Fibroblast of gingiva (primary cell): ENCODE results near the gene GPR137.
"Not testable (repeated sequence)": the region's sequence is repeated elsewhere in the genome, so short reads cannot be mapped to it uniquely, and the experiment has no call there.

Experiments
- DNase-seq: peaks from one replicate; pipeline ENCODE4 v3.0.0-alpha.2; 2011; ENCODE audit warnings: low read depth

GPR137 gene

DNA sequence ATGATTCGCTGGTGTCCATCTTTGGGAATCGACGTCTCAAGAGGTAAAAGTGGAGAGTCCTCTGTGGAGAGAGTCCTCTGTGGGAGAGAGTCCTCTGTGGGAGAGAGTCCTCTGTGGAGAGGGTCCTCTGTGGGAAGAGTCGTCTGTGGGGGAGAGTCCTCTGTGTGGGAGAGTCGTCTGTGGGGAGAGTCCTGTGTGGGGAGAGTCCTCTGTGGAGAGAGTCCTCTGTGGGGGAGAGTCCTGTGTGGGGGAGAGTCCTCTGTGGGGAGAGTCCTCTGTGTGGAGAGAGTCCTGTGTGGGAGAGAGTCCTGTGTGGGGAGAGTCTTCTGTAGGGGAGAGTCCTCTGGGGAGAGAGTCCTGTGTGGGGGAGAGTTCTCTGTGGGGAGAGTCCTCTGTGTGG is 35.4 kb downstream of the GPR137 start:
- no peak for DNase-seq

DNA sequence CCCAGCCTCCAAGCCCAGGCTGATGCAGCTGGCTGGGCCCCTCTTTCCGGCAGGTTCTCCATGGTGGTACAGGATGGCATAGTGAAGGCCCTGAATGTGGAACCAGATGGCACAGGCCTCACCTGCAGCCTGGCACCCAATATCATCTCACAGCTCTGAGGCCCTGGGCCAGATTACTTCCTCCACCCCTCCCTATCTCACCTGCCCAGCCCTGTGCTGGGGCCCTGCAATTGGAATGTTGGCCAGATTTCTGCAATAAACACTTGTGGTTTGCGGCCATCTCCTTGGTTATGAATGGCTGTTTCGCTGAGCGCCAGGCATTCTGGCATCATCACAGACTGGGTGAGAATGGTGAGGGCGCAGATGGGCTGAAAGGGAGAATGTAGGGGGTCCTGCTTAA is 35.9 kb downstream of the GPR137 start:
- no peak for DNase-seq

DNA sequence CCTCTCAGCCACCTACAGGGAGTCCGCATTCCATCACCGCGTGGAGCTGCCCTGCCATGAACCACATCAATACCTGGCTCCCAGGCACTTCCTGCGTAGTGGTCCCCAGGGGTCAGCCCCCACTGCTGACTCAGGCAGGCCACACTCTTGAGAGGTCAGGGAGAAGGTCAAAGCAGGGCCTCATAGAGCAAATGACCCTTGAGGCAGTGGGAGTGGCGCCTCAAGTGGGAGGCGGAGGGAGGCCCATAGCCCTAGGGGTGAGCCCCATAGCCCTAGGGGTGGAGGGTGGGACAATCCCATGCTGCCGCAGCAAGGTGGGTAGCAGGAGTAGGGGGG is 37.2 kb downstream of the GPR137 start:
- DNase-seq, result no peak

DNA sequence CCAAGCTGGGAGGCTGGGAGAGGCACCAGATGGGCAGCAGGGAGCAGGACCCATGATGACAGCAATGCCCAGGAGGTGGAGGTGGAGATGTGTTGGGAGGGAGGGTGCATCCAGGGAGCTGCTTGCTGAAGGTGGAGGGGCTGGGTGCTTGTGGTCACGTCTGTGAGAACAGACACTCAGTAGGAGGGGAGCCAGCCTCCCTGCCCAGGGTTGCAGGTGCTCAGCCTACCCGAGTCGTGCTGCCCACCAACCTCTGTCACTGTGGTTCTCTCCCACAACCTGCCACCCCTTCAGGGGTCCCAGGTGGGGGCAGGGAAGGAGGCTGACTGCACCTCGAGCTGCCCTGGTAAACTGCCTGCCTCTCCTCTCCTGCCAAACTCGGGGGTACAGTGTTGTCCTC is 37.7 kb downstream of the GPR137 start:
- no peak for DNase-seq

DNA sequence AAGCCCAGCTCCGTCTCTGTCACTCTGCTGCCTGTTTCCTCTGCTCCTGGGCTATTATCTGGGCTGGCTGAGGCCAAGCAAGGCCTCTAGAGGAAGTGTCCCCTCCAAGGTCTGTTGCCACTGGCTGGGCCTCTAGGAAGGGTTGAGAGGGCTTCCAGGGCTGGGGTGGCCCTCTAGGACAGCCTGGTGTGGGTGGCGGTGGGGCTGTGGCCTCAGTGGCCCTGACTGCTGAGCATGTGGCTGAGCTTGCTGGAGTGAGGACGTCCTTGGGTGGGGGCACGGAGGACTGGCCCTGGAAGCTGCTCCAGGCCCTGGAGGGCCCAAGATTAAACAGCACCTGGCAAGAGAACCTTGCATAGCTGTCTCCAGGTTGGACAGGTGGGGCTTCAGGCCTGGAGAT is 38.3 kb downstream of the GPR137 start:
- not testable (repeated sequence) for DNase-seq

DNA sequence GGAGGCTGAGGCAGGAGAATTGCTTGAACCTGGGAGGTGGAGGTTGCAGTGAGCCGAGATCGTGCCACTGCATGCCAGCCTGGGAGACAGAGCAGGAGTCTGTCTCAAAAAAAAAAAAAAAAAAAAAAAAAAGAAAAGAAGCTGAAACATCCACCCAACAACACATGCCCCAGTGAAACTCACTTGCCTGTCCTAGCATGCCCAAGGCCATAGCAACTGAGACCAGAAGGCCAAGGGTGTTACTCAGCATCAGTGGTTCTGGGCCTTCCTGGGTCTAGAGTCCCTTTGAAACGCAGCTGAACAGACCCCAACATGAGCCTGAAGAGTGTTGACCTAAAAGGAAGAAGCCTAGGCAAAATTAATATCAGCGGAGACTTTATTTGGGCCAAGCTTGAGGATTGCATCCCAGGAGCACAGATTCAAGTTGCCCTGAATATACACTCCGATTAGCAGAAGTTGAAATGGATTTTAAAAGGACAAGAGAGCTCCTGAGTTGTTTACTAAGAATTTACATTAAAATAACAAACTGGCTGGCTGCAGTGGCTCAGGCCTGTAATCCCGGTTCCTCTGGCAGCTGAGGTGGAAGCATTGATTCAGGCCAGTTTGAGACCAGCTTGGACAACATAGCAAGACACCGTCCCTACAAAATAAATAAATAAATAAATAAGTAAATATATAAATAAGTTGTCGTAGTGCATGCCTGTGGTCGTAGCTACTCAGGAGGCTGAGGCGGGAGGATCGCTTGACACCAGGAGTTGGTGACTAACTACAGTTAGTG is 39.2 kb downstream of the GPR137 start:
- DNase-seq, result no peak

DNA sequence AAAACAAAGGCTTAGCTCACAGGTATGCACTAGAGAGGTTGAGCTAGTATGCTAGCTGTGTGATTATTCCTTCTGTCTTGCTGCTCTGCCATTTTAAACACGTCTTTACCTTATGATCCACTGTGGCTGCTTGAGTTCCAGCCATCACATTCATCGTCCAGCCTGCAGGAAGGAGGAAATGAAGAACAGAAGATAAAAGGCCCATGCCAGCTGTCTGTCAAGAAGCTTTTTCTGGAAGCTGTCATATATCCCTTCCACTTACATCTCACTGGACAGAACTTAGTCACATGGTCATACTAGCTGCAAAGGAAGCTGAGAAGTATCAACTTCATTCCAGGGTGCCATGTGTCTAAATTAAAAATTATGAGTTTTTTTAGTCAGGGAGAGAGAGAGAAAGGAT is 41.7 kb downstream of the GPR137 start:
- DNase-seq, result no peak

DNA sequence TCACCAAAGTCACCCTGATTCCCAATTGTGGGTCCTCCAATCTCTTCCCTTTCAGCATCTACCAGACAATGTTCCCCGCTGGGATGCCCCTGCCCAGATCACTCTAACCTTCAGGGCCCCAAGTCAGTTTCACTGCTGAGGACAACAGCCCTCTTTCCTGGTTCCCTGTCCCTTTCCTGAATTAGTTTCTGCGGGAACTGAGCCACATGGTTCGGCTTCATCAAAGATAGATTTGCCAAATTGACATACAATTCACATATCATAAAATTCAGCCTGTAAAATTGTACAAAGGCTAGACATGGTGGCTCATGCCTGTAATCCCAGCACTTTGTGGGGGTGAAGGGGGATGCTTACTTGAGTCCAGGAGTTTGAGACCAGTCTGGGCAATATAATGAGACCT is 42.3 kb downstream of the GPR137 start:
- no peak for DNase-seq

DNA sequence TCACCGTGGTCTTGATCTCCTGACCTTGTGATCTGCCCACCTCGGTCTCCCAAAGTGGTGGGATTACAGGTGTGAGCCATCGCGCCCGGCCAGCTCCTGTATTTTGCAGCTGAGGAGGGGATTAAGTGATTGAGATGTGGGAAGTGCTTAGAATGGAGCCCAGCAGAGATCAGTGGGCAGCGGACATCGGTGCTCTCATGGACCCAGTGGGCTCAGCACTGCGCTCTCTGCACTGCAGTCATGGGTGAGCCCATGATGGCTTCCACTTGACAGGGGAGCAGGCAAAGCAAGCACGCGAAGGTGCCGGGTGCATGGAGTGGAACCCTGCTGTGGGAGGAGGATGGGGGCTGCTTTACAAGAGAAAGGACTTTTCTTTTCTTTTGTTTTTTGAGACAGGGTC is 45.2 kb downstream of the GPR137 start:
- DNase-seq, result no peak

DNA sequence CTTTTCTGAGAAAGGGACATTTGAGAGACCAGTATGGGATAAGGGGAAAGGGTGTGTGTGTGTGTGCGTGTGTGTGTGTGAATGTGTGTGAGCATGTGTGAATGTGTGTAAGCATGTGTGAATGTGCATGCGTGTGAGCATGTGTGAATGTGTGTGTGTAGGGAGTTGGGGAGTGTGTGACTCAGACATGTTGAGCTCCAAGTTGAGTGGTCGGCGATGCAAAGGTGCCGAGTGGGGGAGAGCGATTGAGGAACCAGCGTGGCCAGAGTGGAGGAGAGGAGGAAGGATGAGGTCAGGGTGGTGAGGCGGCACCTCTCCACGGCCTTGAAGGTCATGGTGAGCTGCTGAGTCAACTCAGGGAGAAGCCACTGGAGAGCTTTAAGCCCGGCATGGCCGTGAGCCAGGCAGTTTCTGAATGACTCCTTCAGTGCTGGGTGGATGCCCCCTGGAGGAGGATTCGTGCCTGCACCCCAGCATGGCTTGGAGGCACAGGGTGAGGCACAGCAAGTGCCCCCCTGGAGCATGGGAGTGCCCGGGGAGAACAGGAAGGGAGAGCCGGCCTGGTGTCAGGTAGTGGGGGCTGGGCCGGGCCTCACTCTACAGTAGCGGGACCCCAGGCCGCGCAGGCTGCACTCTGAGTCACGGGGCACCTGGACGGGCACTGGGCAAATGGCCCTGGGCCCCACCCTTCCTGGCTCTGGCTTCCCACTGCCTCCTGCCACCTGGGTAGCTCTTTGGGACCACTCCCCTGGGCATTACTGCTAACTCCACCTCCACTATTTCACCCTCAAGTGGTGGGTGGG is 46.1 kb downstream of the GPR137 start:
- DNase-seq, result peak; percentile 74

DNA sequence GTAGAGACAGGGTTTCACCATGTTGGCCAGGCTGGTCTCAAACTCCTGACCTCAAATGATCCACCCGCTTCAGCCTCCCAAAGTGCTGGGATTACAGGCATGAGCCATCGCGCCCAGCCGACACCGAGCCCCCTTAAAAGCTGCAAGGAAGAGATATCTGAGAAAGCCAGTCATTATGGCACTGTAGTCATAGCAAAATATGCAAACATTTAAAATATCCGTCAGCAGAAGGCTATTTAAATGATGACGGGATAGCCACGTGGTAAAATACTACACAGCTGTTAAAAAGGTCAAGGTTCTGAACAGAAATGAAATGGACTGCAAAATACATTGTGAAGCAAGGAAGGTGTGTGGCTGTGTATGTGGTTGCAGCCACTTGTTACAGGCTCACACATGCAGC is 47.9 kb downstream of the GPR137 start:
- no peak for DNase-seq

DNA sequence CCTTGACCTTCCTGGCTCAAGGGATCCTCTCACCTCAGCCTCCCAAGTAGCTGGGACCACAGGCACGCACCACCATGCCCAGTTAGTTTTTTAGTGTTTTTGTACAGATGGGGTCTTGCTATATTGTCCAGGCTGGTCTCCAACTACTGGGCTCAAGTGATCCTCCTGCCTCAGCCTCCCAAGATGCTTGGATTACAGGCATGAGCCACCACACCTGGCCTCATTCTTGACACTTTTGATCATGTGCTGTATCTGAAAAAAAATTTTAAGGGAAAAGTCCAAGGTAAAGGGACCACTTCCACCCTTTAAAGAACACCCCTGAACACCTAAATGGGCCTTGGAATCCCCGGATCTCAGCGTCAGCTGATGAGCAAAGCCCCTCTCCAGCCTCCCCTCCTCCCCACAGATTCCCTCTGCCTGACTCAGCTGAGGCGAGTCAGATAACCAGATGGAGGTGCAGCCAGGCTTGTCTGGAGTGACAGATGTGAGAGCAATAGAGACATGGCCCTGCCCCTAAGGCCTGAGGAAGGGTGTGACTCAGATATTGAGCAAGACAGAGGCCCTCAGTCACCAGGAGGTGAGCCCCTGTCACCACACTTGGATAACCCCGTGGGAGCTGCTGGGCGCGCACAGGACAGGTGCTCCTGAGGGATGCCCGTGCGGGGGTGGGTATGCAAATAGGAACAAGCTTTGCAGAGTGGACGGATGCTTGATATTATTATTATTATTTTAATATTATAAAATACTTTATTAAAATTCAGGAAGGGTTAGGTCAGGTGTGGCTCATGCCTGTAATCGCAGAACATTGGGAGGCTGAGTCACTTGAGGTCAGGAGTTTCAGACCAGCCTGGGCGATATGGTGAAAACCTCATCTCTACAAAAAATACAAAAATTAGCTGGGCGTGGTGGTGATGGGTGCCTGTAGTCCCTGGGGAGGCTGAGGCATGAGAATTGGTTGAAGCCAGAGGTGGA is 49.4 kb downstream of the GPR137 start:
- DNase-seq, result peak; percentile 61

DNA sequence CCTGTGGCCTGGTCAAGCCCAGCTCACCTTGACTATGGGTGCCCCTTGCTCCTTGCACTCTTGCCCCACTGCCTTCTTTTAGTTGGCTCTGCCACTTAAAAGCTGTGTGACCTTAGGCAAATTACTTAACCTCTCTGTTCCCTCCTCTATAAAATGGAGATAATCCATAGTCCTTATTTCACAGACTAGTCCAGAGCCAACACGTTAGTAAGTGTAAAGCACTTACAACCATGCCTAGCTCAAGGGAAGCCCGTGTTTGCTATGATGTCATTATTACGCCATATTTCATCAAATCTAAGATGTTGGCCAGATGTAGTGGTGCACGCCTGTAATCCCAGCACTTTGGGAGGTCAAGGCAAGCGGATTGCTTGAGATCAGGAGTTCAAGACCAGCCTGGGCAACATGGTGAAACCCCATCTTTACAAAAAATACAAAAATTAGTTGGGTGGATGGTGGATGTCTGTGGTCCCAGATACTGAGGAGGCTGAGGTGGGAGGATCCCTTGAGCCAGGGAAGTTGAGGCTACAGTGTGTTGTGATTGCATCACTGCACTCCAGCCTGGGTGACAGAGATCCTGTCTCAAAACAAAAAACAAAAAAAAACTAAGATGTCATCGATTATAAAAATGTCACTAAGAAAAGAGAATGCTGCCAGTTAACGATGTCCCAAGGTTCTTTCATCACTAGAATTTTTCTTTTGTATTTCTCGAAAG is 52.0 kb downstream of the GPR137 start:
- DNase-seq, result no peak

DNA sequence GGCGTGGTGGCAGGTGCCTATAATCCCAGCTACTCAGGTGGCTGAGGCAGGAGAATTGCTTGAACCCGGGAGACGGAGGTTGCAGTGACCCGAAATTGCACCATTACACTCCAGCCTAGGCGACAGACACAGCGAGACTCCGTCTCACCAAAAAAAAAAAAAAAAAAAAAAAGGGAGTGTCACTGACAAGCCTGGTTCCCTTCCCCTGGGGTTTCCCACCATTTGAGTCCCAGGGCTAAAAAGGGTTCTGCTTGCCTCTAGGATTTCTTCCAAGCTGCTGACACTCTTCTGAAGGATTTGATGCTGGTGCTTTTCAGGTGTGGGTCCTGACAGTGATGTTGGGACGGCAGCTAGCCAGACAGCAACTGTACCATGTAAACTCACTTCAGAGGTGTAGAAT is 53.1 kb downstream of the GPR137 start:
- DNase-seq, result no peak
